Measurements from ENCODE around the gene BRPF1.

BRPF1 gene

GRCh38 chr3:9729419-9729818 is 2.1 kb upstream of the BRPF1 start:
- Histone ChIP-seq H3K4me2 (ENCODE audit: low read length, poor library complexity, severe bottlenecking) (no peak overlapping the region), H2BK120ac (ENCODE audit: low read depth, low read length) (no peak overlapping the region), H3K79me1 (replicated peaks; ENCODE audit: low read length, poor library complexity, severe bottlenecking) (peaks cover 2% of the 10 kb centered on the region), H3K27me3 (ENCODE audit: control insufficient read depth in 1 of 2, insufficient read depth in 1 of 2, low read length in 2 of 2) (peaks cover 0 to 23% of the 10 kb centered on the region in 2 experiments), H3K14ac (ENCODE audit: low read length in 2 of 2) (no peak overlapping the region), H2BK12ac (ENCODE audit: low read length in 2 of 2) (no peak overlapping the region), H3K9ac (ENCODE audit: low read length) (no peak overlapping the region), H4K8ac (ENCODE audit: low read length) (no peak overlapping the region), H2AK5ac (ENCODE audit: low read length, severe bottlenecking) (no peak overlapping the region), H4K91ac (ENCODE audit: low read length) (no peak overlapping the region), H2BK15ac (ENCODE audit: low read depth, poor library complexity, severe bottlenecking) (no peak overlapping the region), H3K9me3 (ENCODE audit: control insufficient read depth, low read length) (no peaks in the 10 kb centered on the region), H3K4me1 (ENCODE audit: control insufficient read depth, insufficient read depth, low read depth, low read length) (peaks cover 14% of the 10 kb centered on the region), H3K36me3 (ENCODE audit: control insufficient read depth in 1 of 2, insufficient read depth in 2 of 2, low read depth in 1 of 2, low read length in 2 of 2) (peaks cover 5 to 7% of the 10 kb centered on the region in 2 experiments), H3K18ac (ENCODE audit: low read depth in 1 of 2, low read length in 2 of 2) (no peak overlapping the region), H3K23ac (ENCODE audit: low read length in 2 of 2) (no peak overlapping the region), H3K4ac (ENCODE audit: low read depth in 1 of 2, low read length in 2 of 2) (no peak overlapping the region), H3K27ac (ENCODE audit: low read length, poor library complexity, severe bottlenecking) (no peak overlapping the region), H2BK5ac (ENCODE audit: low read depth, low read length, poor library complexity, severe bottlenecking) (no peak overlapping the region), H3K4me3 (ENCODE audit: insufficient read depth in 1 of 2, low read depth in 1 of 2, low read length in 2 of 2) (no peak overlapping the region), H2AFZ (ENCODE audit: low read depth, low read length) (no peak overlapping the region)
- no peak for DNase-seq
- 93% methylated on average over 10 of the region's 10 CpGs for WGBS

- Histone ChIP-seq H2AK5ac (ENCODE audit: low read length, severe bottlenecking) (no peak overlapping the region), H3K79me1 (replicated peaks; ENCODE audit: low read length, poor library complexity, severe bottlenecking) (peaks cover 2% of the 10 kb centered on the region), H3K27ac (ENCODE audit: low read length, poor library complexity, severe bottlenecking) (peak overlapping the region; percentile 86), H3K4me2 (ENCODE audit: low read length, poor library complexity, severe bottlenecking) (peak overlapping the region; percentile 81), H3K9me3 (ENCODE audit: control insufficient read depth, low read length) (no peaks in the 10 kb centered on the region), H2BK5ac (ENCODE audit: low read depth, low read length, poor library complexity, severe bottlenecking) (peak overlapping the region; percentile 35), H3K36me3 (ENCODE audit: control insufficient read depth in 1 of 2, insufficient read depth in 2 of 2, low read depth in 1 of 2, low read length in 2 of 2) (peaks cover 13 to 18% of the 10 kb centered on the region in 2 experiments), H3K4ac (ENCODE audit: low read depth in 1 of 2, low read length in 2 of 2) (no peak overlapping the region), H3K14ac (ENCODE audit: low read length in 2 of 2) (no peak overlapping the region), H3K23ac (ENCODE audit: low read length in 2 of 2) (no peak overlapping the region), H3K18ac (ENCODE audit: low read depth in 1 of 2, low read length in 2 of 2) (peak overlapping the region in 1 of 2 experiments; percentile 18), H2BK15ac (ENCODE audit: low read depth, poor library complexity, severe bottlenecking) (no peak overlapping the region), H3K27me3 (ENCODE audit: control insufficient read depth in 1 of 2, insufficient read depth in 1 of 2, low read length in 2 of 2) (peaks cover 0 to 20% of the 10 kb centered on the region in 2 experiments), H2BK12ac (ENCODE audit: low read length in 2 of 2) (peak overlapping the region in 1 of 2 experiments; percentile 74), H4K91ac (ENCODE audit: low read length) (no peak overlapping the region), H3K4me1 (ENCODE audit: control insufficient read depth, insufficient read depth, low read depth, low read length) (peaks cover 14% of the 10 kb centered on the region), H2AFZ (ENCODE audit: low read depth, low read length) (peak overlapping the region; percentile 90), H3K9ac (ENCODE audit: low read length) (peak overlapping the region; percentile 87), H4K8ac (ENCODE audit: low read length) (peak overlapping the region; percentile 90), H3K4me3 (ENCODE audit: insufficient read depth in 1 of 2, low read depth in 1 of 2, low read length in 2 of 2) (peak overlapping the region; percentile 48 to 92), H2BK120ac (ENCODE audit: low read depth, low read length) (no peak overlapping the region)
- 1% methylated on average over 16 of the region's 17 CpGs for WGBS
- DNase-seq = no peak
Measured at GRCh38 chr3:9730657-9731205, 804 bp upstream of the BRPF1 start.

- Histone ChIP-seq H2BK15ac (ENCODE audit: low read depth, poor library complexity, severe bottlenecking) (peak overlapping the region; percentile 41), H2BK12ac (ENCODE audit: low read length in 2 of 2) (no peak overlapping the region), H3K23ac (ENCODE audit: low read length in 2 of 2) (no peak overlapping the region), H2AFZ (ENCODE audit: low read depth, low read length) (peak overlapping the region; percentile 62), H2BK5ac (ENCODE audit: low read depth, low read length, poor library complexity, severe bottlenecking) (no peak overlapping the region), H3K18ac (ENCODE audit: low read depth in 1 of 2, low read length in 2 of 2) (no peak overlapping the region), H3K27me3 (ENCODE audit: control insufficient read depth in 1 of 2, insufficient read depth in 1 of 2, low read length in 2 of 2) (peaks cover 0 to 6% of the 10 kb centered on the region in 2 experiments), H3K79me1 (replicated peaks; ENCODE audit: low read length, poor library complexity, severe bottlenecking) (peaks cover 9% of the 10 kb centered on the region), H3K9ac (ENCODE audit: low read length) (peak overlapping the region; percentile 100), H3K14ac (ENCODE audit: low read length in 2 of 2) (no peak overlapping the region), H3K4me2 (ENCODE audit: low read length, poor library complexity, severe bottlenecking) (peak overlapping the region; percentile 81), H3K36me3 (ENCODE audit: control insufficient read depth in 1 of 2, insufficient read depth in 2 of 2, low read depth in 1 of 2, low read length in 2 of 2) (peaks cover 23 to 30% of the 10 kb centered on the region in 2 experiments), H4K8ac (ENCODE audit: low read length) (peak overlapping the region; percentile 27), H4K91ac (ENCODE audit: low read length) (peak overlapping the region; percentile 74), H3K9me3 (ENCODE audit: control insufficient read depth, low read length) (no peaks in the 10 kb centered on the region), H3K4me1 (ENCODE audit: control insufficient read depth, insufficient read depth, low read depth, low read length) (peaks cover 14% of the 10 kb centered on the region), H3K4ac (ENCODE audit: low read depth in 1 of 2, low read length in 2 of 2) (peak overlapping the region; percentile 13 to 22), H2AK5ac (ENCODE audit: low read length, severe bottlenecking) (no peak overlapping the region), H2BK120ac (ENCODE audit: low read depth, low read length) (no peak overlapping the region), H3K4me3 (ENCODE audit: insufficient read depth in 1 of 2, low read depth in 1 of 2, low read length in 2 of 2) (peak overlapping the region; percentile 88), H3K27ac (ENCODE audit: low read length, poor library complexity, severe bottlenecking) (no peak overlapping the region)
- WGBS = 7% methylated on average over 41 of the region's 41 CpGs
- DNase-seq = peak; percentile 46
Measured at GRCh38 chr3:9732080-9732739, 675 bp downstream of the BRPF1 start.

- H3K4ac ChIP-seq (ENCODE audit: low read depth in 1 of 2, low read length in 2 of 2) = no peak overlapping the region
Measured at GRCh38 chr3:9732740-9733115, 1.2 kb downstream of the BRPF1 start.

More at GRCh38 chr3:9732740-9733115, 1.2 kb downstream of the BRPF1 start:
- H3K36me3 ChIP-seq (ENCODE audit: control insufficient read depth in 1 of 2, insufficient read depth in 2 of 2, low read depth in 1 of 2, low read length in 2 of 2) = peaks cover 28 to 36% of the 10 kb centered on the region in 2 experiments
- no peak overlapping the region for H3K27ac ChIP-seq (ENCODE audit: low read length, poor library complexity, severe bottlenecking)
- H2BK5ac ChIP-seq (ENCODE audit: low read depth, low read length, poor library complexity, severe bottlenecking) = no peak overlapping the region
- H4K91ac ChIP-seq (ENCODE audit: low read length) = no peak overlapping the region
- peaks cover 9% of the 10 kb centered on the region for H3K79me1 ChIP-seq (replicated peaks; ENCODE audit: low read length, poor library complexity, severe bottlenecking)
- H3K4me3 ChIP-seq (ENCODE audit: insufficient read depth in 1 of 2, low read depth in 1 of 2, low read length in 2 of 2) = peak overlapping the region; percentile 88
- H4K8ac ChIP-seq (ENCODE audit: low read length) = no peak overlapping the region
- peak overlapping the region; percentile 81 for H3K4me2 ChIP-seq (ENCODE audit: low read length, poor library complexity, severe bottlenecking)
- H2BK120ac ChIP-seq (ENCODE audit: low read depth, low read length) = no peak overlapping the region
- H2AFZ ChIP-seq (ENCODE audit: low read depth, low read length) = no peak overlapping the region
- no peak overlapping the region for H3K18ac ChIP-seq (ENCODE audit: low read depth in 1 of 2, low read length in 2 of 2)
- no peak overlapping the region for H3K14ac ChIP-seq (ENCODE audit: low read length in 2 of 2)
- peak; percentile 18 for DNase-seq
- H3K27me3 ChIP-seq (ENCODE audit: control insufficient read depth in 1 of 2, insufficient read depth in 1 of 2, low read length in 2 of 2) = peaks cover 0 to 3% of the 10 kb centered on the region in 2 experiments
- H2BK15ac ChIP-seq (ENCODE audit: low read depth, poor library complexity, severe bottlenecking) = no peak overlapping the region
- peak overlapping the region; percentile 100 for H3K9ac ChIP-seq (ENCODE audit: low read length)
- peaks cover 14% of the 10 kb centered on the region for H3K4me1 ChIP-seq (ENCODE audit: control insufficient read depth, insufficient read depth, low read depth, low read length)
- H3K23ac ChIP-seq (ENCODE audit: low read length in 2 of 2) = no peak overlapping the region
- WGBS = 58% methylated on average over 4 of the region's 7 CpGs
- no peak overlapping the region for H2BK12ac ChIP-seq (ENCODE audit: low read length in 2 of 2)
- no peaks in the 10 kb centered on the region for H3K9me3 ChIP-seq (ENCODE audit: control insufficient read depth, low read length)
- no peak overlapping the region for H2AK5ac ChIP-seq (ENCODE audit: low read length, severe bottlenecking)

All from mesenchymal stem cell (in vitro differentiated cells and primary cell).